ACC112 (cell line): Measurements from ENCODE around the gene CEP78.

Experiments used
- H2AFZ ChIP-seq: fragments of 200-600 bp; sonication (generic); one replicate; pipeline ENCODE4 v1.6.0; 2017; ENCODE audit warnings: antibody characterized with exemption, low read length; ENCODE audit not compliant: unreplicated experiment
- H3K27ac ChIP-seq: fragments of 200-600 bp; sonication (generic); 2 replicates; pipeline ENCODE4 v1.5.1; 2014; ENCODE audit warnings: low read depth, mild to moderate bottlenecking, antibody characterized with exemption, low read length, moderate library complexity
- H3K27me3 ChIP-seq: fragments of 200-600 bp; sonication (generic); 2 replicates; pipeline ENCODE4 v1.6.1; 2014; ENCODE audit warnings: mild to moderate bottlenecking, antibody characterized with exemption, low read length, moderate library complexity, mixed read lengths; ENCODE audit not compliant: insufficient read depth
- H3K36me3 ChIP-seq: fragments of 200-600 bp; sonication (generic); 2 replicates; pipeline ENCODE4 v1.6.1; 2016; ENCODE audit warnings: mild to moderate bottlenecking, antibody characterized with exemption, low read length, moderate library complexity, mixed read lengths; ENCODE audit not compliant: insufficient read depth
- H3K4me1 ChIP-seq: fragments of 200-600 bp; sonication (generic); one replicate; pipeline ENCODE4 v1.6.1; 2016; ENCODE audit warnings: low read length, mixed read lengths; ENCODE audit not compliant: insufficient read depth, unreplicated experiment, control insufficient read depth
- H3K4me3 ChIP-seq: fragments of 200-600 bp; sonication (generic); 2 replicates; pipeline ENCODE4 v1.5.1; 2014; ENCODE audit warnings: mild to moderate bottlenecking, low read depth, low read length
- H3K79me2 ChIP-seq: fragments of 200-600 bp; sonication (generic); one replicate; pipeline ENCODE4 v1.6.0; 2016; ENCODE audit warnings: low read length; ENCODE audit not compliant: control insufficient read depth, unreplicated experiment, insufficient read depth

The CEP78 gene

GRCh38 chr9:78309066-78309465 lies 73.2 kb downstream of the CEP78 start:
- H2AFZ ChIP-seq: no peak overlapping the region
- H3K79me2 ChIP-seq: no peaks in the 10 kb centered on the region
- no peak overlapping the region for H3K27ac ChIP-seq
- no peak overlapping the region for H3K4me3 ChIP-seq
- H3K27me3 ChIP-seq: no peaks in the 10 kb centered on the region
- H3K36me3 ChIP-seq: no peaks in the 10 kb centered on the region
- no peaks in the 10 kb centered on the region for H3K4me1 ChIP-seq

GRCh38 chr9:78311075-78311474 lies 75.2 kb downstream of the CEP78 start:
- Histone ChIP-seq H3K27ac (no peak overlapping the region), H2AFZ (no peak overlapping the region), H3K79me2 (no peaks in the 10 kb centered on the region), H3K4me3 (no peak overlapping the region), H3K4me1 (no peaks in the 10 kb centered on the region), H3K27me3 (no peaks in the 10 kb centered on the region), H3K36me3 (no peaks in the 10 kb centered on the region)

- Histone ChIP-seq H3K27ac (no peak overlapping the region), H3K36me3 (no peaks in the 10 kb centered on the region), H3K79me2 (no peaks in the 10 kb centered on the region)
Measured at GRCh38 chr9:78311886-78312524, 76.1 kb downstream of the CEP78 start.

GRCh38 chr9:78314550-78314949 lies 78.7 kb downstream of the CEP78 start:
- Histone ChIP-seq H3K27ac (no peak overlapping the region), H3K4me1 (no peaks in the 10 kb centered on the region), H3K79me2 (no peaks in the 10 kb centered on the region), H2AFZ (no peak overlapping the region), H3K27me3 (no peaks in the 10 kb centered on the region), H3K4me3 (no peak overlapping the region), H3K36me3 (0 out of 2 replicates have a peak, but pooled peaks cover 3% of the 10 kb centered on the region)

More at GRCh38 chr9:78311886-78312524, 76.1 kb downstream of the CEP78 start:
- Histone ChIP-seq H2AFZ (no peak overlapping the region), H3K27me3 (no peaks in the 10 kb centered on the region), H3K4me3 (no peak overlapping the region), H3K4me1 (no peaks in the 10 kb centered on the region)

- H3K36me3 ChIP-seq: 0 out of 2 replicates have a peak, but pooled peaks cover 4% of the 10 kb centered on the region
- no peaks in the 10 kb centered on the region for H3K4me1 ChIP-seq
- H3K4me3 ChIP-seq: no peak overlapping the region
- H3K27me3 ChIP-seq: no peaks in the 10 kb centered on the region
- H2AFZ ChIP-seq: no peak overlapping the region
- H3K27ac ChIP-seq: no peak overlapping the region
- no peaks in the 10 kb centered on the region for H3K79me2 ChIP-seq
Measured at GRCh38 chr9:78314953-78315870, 79.3 kb downstream of the CEP78 start.

GRCh38 chr9:78316166-78316892 lies 80.5 kb downstream of the CEP78 start:
- Histone ChIP-seq H3K4me3 (no peak overlapping the region), H3K36me3 (0 out of 2 replicates have a peak, but pooled peaks cover 4% of the 10 kb centered on the region), H3K27me3 (no peaks in the 10 kb centered on the region), H3K79me2 (no peaks in the 10 kb centered on the region), H2AFZ (no peak overlapping the region), H3K4me1 (no peaks in the 10 kb centered on the region), H3K27ac (no peak overlapping the region)

GRCh38 chr9:78319197-78320029 lies 83.5 kb downstream of the CEP78 start:
- Histone ChIP-seq H2AFZ (no peak overlapping the region), H3K79me2 (no peaks in the 10 kb centered on the region), H3K27me3 (no peaks in the 10 kb centered on the region), H3K4me1 (no peaks in the 10 kb centered on the region), H3K4me3 (no peak overlapping the region), H3K36me3 (0 out of 2 replicates have a peak, but pooled peaks cover 4% of the 10 kb centered on the region), H3K27ac (no peak overlapping the region)

GRCh38 chr9:78320030-78320693 lies 84.3 kb downstream of the CEP78 start:
- Histone ChIP-seq H3K27me3 (no peaks in the 10 kb centered on the region), H3K27ac (no peak overlapping the region), H3K4me3 (no peak overlapping the region), H3K4me1 (no peaks in the 10 kb centered on the region), H3K36me3 (0 out of 2 replicates have a peak, but pooled peaks cover 4% of the 10 kb centered on the region), H2AFZ (no peak overlapping the region), H3K79me2 (no peaks in the 10 kb centered on the region)

- Histone ChIP-seq H3K4me3 (no peak overlapping the region), H3K4me1 (no peaks in the 10 kb centered on the region), H3K27ac (no peak overlapping the region), H3K36me3 (0 out of 2 replicates have a peak, but pooled peaks cover 4% of the 10 kb centered on the region), H3K79me2 (no peaks in the 10 kb centered on the region), H3K27me3 (no peaks in the 10 kb centered on the region), H2AFZ (no peak overlapping the region)
Measured at GRCh38 chr9:78320875-78321496, 85.1 kb downstream of the CEP78 start.
